Left lobe of liver (tissue), 2 donors: Measurements from ENCODE around the gene RASGEF1C. TPM values are rescaled to one million over a fixed set of nuclear protein-coding genes. Genes with fewer than 3 reads are reported as not detected.

Experiments
- ATAC-seq: fragments of 200-7000 bp; cut with Tn5 transposase; one replicate; pipeline ENCODE4 v1.9.1; 2020; ENCODE audit warnings: mild to moderate bottlenecking, moderate library complexity
- DNase-seq: peaks from one replicate; pipeline ENCODE4 v3.0.0-alpha.2; 2020; ENCODE audit warnings: low spot score
- total RNA-seq: library from RNA; stranded (reverse); gene quantifications from one replicate; pipeline ENCODE4 v1.2.1, GENCODE V29; 2021
- donor health status: DM: no; HTN: no; CAD: no; lungs with moderate emphysema.
- donor health status: DM: no; HTN: yes; CAD: no.

The RASGEF1C gene
- total RNA-seq, 1 donor from 2014 or later, result 0.30 TPM

DNA sequence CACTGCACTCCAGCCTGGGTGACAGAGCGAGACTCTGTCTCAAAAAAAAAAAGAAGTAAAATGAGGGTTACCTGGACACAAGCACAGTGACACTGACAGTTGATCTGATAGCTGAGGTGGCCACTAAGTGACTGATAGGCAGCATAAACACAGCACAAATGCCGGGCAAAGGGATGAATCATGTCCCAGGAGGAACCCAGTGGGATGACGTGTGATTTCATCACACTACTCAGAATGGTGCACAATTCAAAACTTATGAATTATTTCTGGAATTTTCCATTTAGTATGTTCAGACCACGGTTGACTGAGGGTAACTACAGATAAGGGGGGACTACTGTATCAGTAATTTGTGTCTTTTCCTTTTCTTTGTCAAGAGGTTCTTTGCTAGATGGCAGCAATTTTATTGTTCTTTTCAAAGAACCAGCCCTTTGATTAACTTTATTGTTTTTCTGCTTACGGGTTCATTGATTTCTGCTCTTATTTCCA, 103.1 kb downstream of the RASGEF1C start:
- DNase-seq (peak; percentile 15), ATAC-seq (no peak)

DNA sequence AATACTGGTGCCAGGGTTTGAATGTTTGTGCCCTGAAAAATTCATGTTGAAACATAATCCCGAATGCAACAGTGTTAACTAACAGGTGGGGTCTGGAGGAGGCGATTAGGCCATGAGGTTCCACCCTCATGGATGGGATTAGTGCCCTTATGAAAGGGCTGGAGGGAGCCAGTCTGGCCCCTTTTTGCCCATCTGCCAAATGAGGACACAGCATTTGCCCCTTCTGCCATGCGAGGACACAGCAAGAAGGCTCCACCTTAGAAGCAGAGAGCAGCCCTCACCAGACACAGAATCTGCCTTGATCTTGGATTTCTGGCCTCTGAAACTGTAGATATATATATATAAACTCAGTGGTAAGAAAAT, 104.9 kb downstream of the RASGEF1C start:
- DNase-seq (peak; percentile 14), ATAC-seq (no peak)

DNA sequence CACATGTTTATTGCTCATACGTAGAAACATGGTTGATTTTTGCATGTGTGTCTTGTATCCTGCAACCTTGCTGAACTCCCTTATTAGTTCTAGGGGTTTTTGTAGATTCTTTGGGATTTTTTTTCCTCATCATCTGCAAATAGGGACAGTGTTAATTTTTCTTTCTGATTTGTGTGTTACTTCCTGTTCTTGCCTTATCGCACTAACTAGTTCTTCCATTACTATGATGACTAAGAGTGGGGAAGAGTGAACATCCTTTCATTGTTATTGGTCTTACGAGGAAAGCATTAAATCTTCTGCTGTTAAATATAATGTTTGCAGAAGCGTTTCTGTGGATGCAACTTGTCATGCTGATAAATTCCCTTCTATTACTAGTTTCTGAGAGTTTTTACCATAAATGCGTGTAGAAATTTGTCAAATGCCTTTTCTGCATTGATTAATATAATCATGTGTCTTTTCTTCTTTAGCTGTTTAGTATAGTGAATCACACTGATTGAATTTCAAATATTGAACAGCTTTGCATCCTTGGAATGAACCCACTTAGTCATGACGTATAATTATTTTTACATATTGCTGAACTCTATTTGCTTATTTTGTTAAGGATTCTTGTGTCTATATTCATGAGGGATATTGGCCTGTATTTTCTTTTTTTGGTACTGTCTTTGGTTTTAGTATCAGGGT, 105.4 kb downstream of the RASGEF1C start:
- DNase-seq (no peak), ATAC-seq (no peak)

DNA sequence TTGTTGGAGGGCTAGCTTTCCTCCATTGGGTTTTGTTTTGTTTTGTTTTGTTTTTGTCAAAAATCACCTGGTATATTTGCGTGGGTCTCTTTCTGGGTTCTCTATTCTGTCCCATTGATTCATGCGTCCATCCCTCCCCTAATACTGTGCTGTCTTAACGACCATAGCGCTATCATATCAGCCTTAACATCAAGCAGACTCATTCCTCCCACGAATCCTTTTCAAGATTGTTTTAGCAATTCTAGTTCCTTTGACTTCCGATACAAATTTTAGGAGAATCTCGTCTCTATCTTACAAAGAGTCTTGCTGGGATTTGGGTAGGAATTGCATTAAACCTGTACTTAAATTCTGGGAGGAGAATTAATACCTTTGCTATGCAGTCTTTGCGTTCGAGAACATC, 106.4 kb downstream of the RASGEF1C start:
- ATAC-seq, result no peak
- DNase-seq, result no peak

DNA sequence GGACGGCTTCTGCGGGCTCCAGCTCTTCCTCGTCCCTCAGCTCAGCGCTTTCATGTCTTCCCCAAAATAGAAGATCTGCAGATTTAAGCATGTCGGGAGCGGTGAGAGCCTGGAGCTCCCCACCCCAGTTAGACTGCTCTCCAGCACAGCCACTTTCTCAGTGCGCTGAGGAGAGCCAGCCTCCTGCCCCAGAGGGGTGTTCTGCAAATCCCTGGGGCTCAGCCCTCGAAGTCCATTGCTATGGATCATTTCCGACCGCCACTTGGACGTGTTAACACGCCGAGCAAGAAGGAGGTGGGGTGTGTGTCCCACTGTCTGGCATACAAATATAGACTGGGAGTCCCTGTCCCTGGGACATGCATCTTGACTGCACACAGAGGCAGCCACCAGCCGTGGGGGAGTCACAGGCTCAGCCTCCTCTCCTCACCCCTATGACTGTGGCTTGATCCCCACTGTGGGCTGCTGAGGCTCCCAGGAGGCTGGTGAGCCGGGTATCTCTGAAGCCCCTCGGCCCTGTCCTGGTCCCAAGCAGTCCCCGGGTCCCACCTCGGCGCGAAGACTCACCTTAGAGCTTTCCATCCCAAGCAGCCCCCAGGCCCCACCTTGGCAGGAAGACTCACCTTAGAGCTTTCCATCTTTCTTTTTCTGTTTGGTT, 107.4 kb downstream of the RASGEF1C start:
- ATAC-seq (no peak), DNase-seq (peak; percentile 31)

DNA sequence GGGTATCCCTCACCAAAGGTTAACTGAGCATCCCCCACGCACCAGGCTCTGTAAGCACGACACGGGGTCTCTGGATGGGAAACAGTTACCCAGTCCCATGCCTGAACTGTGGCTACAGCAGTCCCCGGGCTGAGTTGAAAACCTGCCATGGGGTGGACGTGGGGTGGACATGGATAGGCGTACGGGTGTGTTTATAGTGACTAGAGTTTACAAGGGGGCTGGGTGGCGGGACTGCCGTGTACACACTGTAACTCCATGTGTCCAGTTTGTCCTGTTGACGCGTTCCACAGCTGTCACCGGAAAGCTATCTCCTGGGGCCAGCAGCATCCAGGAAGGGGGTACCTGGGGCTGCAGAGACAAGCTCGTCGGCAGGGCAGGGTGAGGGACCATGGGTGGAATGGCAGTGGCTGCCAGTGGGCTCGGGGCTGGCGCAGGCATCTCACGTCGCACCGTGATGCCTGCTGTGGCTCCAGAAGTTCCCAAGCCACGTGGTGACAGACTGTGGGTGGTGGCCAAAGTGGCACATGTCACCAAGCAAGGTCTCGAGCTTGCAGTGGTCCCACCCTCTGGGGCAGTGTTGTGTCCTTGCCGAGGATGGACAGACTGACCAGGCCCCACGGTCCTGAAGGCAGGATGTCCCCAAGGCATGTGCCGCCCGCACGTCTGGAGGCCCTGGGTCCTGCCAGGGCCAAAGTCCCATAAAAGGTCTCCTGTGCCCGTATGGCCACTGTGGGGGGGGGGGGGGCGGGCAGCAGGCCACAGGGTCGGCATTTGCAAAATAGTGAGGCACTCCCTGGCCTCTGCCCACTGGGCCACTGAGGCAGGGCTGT, 108.2 kb downstream of the RASGEF1C start:
- no peak for ATAC-seq
- peak; percentile 41 for DNase-seq

DNA sequence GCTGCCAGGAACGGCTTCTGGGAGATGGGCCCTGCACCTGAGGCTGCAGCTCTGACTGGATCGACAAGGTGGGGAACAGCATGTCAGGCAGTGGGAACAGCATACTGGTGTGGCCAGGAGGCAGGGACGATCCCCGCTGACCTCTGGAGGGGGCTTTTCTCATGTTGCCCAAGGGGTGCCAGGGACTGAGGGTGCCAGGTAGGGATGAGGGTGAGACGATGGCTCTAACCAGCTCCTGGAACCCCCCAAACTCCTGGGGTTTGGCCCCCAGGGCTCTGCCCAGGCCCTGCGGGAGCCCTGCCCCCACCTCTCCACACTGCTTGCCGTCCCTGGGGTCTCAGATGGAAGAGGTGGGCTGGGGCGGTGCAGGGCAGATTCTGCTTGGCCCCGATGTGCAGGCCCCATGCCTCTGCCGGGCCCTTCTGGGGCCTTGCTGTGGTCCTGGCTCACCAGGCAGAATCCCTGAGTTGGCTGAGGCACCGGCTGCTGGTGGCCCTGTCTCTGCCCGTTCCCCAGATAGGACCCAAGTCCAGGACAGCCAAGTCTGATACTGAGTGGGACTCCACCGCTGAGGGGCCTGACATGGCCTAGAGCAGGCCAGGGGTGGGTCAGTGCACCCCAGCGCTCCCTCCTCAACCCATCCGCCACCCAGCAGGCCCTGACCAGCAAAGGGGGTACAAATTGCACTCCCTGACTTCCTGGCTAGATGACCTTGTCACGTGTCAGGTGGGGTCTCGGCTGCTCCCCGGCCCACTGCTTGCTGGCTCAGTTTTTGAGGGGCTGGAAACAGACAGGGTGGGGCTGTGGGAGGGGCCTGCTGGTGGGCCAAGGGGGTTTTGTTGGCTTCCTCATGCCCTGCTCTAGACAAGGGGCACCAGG, 109.0 kb downstream of the RASGEF1C start:
- ATAC-seq (no peak), DNase-seq (peak; percentile 40)

DNA sequence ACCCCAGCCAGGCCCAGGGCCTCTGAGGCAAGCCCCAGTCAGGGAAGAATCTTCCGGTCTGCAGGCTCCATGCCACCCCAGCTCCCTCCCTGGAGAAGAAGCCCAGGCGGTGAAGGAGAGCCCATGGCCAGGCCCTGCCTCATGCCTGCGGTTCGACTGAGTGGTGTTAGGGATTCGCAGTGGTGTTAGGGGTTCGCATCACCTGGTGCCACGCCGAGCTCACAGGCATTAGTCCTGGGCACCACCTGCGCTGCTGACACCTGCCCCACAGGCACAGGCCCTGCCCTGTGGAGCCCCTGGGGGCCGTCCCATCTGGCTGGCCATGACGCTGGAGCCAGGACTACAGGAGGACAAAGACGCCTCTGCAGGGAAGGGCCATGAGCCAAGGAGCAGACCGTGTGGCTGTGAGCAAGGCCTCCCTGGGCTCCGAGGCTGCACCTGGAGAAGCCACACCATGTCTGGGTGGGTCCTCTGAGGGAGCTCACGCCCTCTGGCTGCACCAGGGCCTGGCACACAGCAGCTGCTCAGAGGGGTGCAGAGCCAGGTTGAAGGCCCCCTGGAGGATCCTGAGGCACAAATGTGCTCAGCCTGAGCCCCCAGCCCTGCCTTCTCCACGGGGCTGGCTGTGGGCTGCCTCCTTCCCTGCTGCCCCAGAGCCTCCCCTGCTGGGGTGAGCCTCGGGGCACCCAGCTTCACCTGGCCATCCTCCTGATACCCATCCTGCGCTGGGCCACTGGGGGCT, 109.8 kb downstream of the RASGEF1C start:
- peak; percentile 40 for DNase-seq
- no peak for ATAC-seq

DNA sequence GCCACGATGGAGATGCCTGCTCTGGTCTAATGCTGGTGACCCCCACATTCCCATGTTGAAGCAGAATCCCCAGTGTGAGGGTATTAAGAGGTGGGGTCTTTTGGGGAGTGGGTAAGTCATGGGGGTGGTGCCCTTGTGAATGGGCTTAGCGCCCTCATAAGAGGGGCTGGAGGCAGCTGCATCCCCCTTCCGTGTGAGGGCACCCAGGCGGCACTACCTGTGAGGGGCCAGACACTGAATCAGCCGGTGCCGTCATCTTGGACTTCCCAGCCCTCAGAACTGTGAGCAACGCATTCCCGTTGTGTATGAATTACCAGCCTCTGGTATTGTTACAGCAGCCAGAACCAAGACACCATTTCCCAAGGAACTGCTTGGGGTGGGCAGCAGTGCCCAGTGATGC, 110.5 kb downstream of the RASGEF1C start:
- no peak for ATAC-seq
- DNase-seq, result peak; percentile 36

DNA sequence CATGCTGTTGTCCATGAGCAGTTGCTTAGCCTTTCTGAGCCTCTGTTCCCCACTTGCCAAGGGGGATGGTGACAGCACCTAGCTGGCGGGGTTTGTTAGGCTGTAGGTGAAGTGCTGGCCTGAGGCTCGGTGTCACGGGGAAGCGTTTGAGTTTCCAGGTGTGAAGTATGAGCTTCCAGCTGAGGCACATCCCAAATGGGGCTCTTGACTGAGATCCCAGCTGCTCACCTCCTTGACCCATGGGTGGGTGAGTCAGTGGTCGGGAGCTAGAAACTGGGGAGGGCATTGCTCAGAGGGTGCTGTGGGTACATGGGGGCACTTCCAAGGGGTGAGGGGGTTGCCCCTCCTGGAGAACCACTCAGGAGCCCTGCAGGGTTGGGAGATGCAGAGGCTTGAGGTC, 111.1 kb downstream of the RASGEF1C start:
- ATAC-seq, result no peak

DNA sequence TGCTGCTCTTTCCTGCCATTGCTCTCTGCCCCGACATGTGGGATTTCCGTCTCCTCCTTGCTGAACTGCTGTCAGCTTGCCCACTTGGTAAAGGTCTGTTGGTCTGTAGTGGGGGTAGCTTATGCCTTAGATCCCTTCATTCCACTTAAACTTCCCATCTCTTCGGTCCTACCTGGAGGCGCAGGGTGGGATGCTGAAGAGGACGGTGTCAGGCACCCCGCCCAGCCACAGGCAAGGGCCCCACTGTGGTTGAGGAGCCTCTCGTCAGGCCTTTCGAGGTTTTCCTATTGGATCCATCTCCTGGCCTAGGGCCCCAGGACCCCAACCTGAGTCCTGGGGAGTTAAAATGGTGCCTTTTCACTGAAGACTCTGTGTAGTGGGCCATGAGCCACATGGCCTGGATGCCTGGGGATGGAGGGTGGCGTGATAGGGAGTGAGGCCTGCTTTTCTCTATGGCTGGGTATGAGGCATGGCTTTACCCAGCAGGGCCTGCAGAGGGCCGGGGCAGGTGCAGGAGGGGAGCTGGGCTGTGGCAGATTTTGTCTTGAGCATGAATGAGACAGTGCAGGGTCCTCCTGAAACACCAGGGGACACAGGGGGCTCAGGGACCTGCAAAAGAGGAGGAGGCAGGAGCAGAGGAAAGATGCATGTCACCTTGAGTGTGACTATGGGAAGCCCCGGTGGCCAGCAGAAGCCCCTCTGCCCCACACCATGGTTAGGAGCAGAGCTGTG, 111.7 kb downstream of the RASGEF1C start:
- ATAC-seq, result no peak
- DNase-seq, result no peak

More for the DNA sequence above, 111.1 kb downstream of the RASGEF1C start:
- DNase-seq, result no peak

DNA sequence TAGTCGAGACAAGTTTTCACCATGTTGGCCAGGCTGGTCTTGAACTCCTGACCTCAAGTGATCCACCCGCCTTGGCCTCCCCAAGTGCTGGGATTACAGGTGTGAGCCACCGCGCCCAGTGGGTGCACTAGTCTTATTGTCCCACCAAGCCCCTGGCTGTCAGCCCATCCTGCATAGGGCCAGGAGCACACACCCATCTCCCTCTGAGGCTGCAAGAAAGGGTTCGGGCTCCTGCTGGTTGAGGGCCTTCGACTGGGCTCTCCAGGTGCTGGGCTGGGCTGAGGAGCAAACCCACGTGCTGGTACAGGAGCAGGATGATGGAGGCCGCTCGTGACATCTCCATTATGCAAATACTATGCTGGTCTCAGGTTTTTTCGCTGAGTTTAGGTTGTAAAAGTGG, 112.4 kb downstream of the RASGEF1C start:
- DNase-seq (no peak), ATAC-seq (no peak)

DNA sequence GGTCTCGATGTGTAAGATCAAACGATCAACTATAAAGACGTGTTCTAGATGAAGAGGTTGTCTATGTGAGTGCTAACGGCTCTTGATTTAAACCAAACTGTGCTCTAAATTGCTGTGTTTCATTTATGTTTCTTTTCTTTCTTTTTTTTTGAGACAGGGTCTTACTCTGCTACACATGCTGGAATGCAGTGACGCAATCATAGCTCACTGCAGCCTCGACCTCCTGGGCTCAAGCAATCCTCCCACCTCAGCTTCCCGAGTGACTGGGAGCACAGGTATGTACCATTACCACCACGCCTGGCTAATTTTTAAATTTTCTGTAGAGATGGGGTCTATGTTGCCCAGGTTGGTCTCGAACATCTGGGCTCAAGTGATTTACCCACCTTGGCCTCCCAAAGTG, 113.5 kb downstream of the RASGEF1C start:
- no peak for DNase-seq
- no peak for ATAC-seq

DNA sequence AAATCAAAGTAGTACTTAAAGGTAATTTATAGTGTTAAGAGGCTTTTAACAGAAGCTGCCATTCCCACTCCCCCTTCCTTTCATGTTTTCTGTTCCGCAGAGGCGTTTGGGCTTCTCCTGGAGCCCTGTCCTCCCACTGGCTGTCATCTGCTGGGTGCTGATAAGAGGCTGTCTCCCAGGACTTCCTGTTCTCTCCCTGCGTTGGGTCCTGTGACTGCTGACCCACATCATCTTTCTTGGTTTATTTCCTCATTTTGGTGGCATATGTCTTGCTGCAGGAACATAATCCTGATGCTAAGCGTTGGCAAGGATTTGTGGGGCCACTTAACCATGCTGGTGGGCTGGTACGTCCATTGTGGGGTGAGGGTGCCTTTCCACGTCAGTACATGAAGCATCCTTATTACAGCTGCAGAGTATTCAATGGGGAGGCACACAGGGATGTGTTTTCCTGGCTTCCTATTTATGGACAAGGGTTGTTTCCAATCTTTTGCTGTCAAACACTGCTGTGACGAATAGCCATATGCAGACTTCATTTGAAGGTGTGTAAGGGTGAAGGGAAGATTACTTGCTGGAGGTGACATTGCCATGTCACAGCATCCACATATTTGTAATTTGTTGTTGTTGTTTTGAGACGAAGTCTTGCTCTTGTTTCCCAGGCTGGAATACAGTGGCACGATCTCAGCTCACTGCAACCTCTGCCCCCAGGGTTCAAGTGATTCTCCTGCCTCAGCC, 115.2 kb downstream of the RASGEF1C start:
- DNase-seq (no peak), ATAC-seq (no peak)

DNA sequence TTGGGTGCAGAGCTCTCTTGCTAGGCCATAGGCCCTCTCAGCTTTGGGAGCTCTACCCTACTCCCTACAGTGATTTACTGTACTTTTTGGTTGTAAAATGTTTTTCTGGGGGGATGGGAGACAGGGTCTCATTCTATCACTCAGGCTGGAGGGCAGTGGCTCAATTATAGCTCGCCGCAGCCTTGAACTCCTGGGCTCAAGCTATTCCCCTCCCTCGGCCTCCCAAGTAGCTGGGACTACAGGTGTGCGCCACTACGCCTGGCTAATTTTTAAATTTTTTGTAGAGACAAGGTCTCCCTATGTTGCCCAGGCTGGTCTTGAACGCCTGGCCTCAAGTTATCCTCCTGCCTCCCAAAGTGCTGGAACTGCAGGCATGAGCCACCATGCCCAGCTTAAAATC, 115.8 kb downstream of the RASGEF1C start:
- DNase-seq, result peak; percentile 22
- ATAC-seq, result no peak

DNA sequence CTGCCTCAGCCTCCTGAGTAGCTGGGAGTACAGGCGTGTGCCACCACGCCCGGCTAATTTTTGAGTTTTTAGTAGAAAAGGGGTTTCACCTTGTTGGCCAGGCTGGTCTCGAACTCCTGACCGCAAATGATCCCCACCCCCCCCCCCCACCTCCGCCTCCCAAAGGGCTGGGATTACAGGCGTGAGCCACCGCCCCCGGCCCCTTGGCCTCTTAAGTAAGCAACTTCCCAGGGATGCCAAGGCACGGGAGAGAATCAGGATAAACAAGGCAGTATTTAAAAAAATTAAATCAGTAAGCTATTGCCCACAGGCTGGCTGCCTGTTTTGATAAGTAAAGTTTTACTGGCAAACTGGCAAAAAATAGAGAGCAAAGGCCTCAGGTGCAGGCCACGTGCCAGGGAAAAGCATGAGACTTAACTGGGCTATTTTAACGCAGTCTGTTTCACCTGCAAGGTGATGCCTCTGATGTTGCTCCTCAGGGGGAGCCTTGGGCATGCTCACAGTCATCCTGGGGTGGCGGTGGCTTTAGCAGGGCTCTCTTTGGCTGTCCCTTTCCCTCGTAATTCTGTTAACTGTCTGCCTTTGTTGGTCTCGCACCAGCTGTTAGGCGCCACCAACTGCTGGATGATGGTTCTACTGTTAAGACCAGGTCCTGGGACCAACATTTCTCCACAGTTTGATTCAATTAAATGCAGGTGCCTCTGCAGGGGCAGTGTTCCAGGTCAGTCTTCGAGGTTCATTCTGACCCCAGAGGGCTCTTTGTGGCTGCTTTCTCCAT, 118.1 kb downstream of the RASGEF1C start:
- ATAC-seq (peak; percentile 82), DNase-seq (peak; percentile 82)

DNA sequence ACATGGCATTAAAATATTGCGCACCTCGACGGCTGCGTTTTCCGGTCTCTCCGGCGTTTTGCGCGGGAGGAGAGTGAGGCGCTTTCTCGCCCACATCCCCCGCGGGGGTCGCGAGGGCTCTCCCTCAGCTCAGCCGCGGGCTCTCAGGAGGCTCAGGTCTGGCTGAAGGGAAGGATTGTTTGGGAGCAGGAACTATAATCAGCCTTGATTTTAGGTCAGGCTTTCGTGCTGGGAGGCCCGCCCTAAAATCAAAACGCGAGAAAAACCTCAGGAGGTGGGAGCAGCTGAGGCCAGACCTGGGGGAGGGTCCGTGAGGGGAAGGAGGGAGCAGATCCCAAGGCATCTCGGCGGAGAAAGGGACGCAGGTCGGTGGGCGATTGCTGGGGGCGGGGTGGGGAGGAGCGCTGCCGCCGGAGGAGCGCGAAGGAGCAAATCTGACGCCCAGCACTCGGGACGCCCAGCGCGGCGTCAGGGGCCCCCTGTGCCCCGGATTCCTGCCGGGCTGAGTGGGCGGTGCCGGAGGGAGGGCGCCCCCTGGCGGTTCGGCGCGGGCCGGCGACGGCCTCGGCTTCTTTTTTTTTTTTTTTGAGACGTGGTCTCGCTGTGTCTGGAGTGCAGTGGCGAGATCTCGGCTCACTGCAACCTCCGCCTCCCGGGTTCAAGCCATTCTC, 118.8 kb downstream of the RASGEF1C start:
- peak; percentile 79 for ATAC-seq
- peak; percentile 68 for DNase-seq
